ENCODE measurements around the gene YWHAG. TPM values are rescaled to one million over a fixed set of nuclear protein-coding genes. Genes with fewer than 3 reads are reported as not detected.

YWHAG gene
- polyA plus RNA-seq, 1 of the 3 experiments (the other 2 are of a cell fraction) = 60.4 TPM

- 80% methylated on average over 8 of the region's 8 CpGs for WGBS (ENCODE audit: low lambda C conversion rate)
- ChIA-PET POLR2A (no interaction called here), CTCF (interaction anchor here (1.5 to 1.7 kb wide), 3 partner anchors 83 to 219 kb away, joined by 3 to 5 read pairs (median 4); no protein-coding TSS in a partner anchor)
- Histone ChIP-seq H3F3A (replicated peaks; ENCODE audit: insufficient read depth) (peaks cover 5% of the 10 kb centered on the region), H3K4me3 (ENCODE audit: low read depth in 2 of 2, low read length in 1 of 2) (no peak overlapping the region), H3K4me2 (peak overlapping the region; percentile 74; the same call in 1 of the 2 replicates), H3K4me1 (ENCODE audit: control insufficient read depth in 1 of 2, insufficient read depth in 2 of 2, low read depth in 1 of 2, low read length in 1 of 2) (peaks cover 3 to 19% of the 10 kb centered on the region in 2 experiments; a peak in 3 of 4 replicates), H3K9ac (no peak overlapping the region), H3K36me3 (replicated peaks in 1 of 2; ENCODE audit: control insufficient read depth in 1 of 2, insufficient read depth in 2 of 2, low read length in 1 of 2) (no peaks in the 10 kb centered on the region), H3K9me2 (no peaks in the 10 kb centered on the region), H3K79me2 (ENCODE audit: insufficient read depth) (no peaks in the 10 kb centered on the region), H3K9me3 (no peaks in the 10 kb centered on the region), H3K27ac (ENCODE audit: low read depth in 2 of 2, low read length in 1 of 2) (no peak overlapping the region; a peak in 1 of 4 replicates), H2AFZ (ENCODE audit: low read depth) (peak overlapping the region; percentile 84; the same call in 1 of the 2 replicates), H4K20me1 (ENCODE audit: insufficient read depth) (no peaks in the 10 kb centered on the region), H3K27me3 (ENCODE audit: insufficient read depth) (no peaks in the 10 kb centered on the region)
- DNase-seq = no peak
- no peak for TF ChIP-seq JUND (IDR thresholded peaks at IDR 0.05)
- TF ChIP-seq CHD2 (IDR thresholded peaks at IDR 0.05; ENCODE audit: low read length, partially characterized antibody) = no peak
- no peak for TF ChIP-seq FOXJ3 (CRISPR knock-in tag; IDR thresholded peaks at IDR 0.05)
- no peak for TF ChIP-seq REST (IDR thresholded peaks at IDR 0.05; ENCODE audit: low read depth, low read length)
- no peak for TF ChIP-seq RAD21 (IDR thresholded peaks at IDR 0.05; ENCODE audit: low read length)
- TF ChIP-seq RXRA (IDR thresholded peaks at IDR 0.05; ENCODE audit: borderline replicate concordance, low read depth) = no peak
- no peak for TF ChIP-seq EP300 (IDR thresholded peaks at IDR 0.05; ENCODE audit: borderline replicate concordance in 1 of 2, low read depth in 1 of 2, low read length in 1 of 2)
- TF ChIP-seq MXI1 (IDR thresholded peaks at IDR 0.05; ENCODE audit: low read depth, low read length) = no peak
- TF ChIP-seq POLR2AphosphoS5 (IDR thresholded peaks at IDR 0.05; ENCODE audit: low read depth, low read length) = no peak
- no peak for TF ChIP-seq FOSL2 (IDR thresholded peaks at IDR 0.05; ENCODE audit: borderline replicate concordance, low read depth)
- TF ChIP-seq MEF2A (IDR thresholded peaks at IDR 0.05; ENCODE audit: borderline replicate concordance, low read depth) = no peak
- no peak for TF ChIP-seq YY1 (IDR thresholded peaks at IDR 0.05; ENCODE audit: low read depth)
- no peak for TF ChIP-seq USF1 (IDR thresholded peaks at IDR 0.05; ENCODE audit: borderline replicate concordance, low read depth)
- TF ChIP-seq NRF1 (IDR thresholded peaks at IDR 0.05; ENCODE audit: low read depth, low read length) = no peak
- TF ChIP-seq, protein P1, sequence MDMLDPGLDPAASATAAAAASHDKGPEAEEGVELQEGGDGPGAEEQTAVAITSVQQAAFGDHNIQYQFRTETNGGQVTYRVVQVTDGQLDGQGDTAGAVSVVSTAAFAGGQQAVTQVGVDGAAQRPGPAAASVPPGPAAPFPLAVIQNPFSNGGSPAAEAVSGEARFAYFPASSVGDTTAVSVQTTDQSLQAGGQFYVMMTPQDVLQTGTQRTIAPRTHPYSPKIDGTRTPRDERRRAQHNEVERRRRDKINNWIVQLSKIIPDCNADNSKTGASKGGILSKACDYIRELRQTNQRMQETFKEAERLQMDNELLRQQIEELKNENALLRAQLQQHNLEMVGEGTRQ (IDR thresholded peaks at IDR 0.05; ENCODE audit: borderline replicate concordance, low read depth, low read length) = no peak
- TF ChIP-seq GATA2 (CRISPR knock-in tag; IDR thresholded peaks at IDR 0.05) = no peak
- no peak for TF ChIP-seq NFIC (IDR thresholded peaks at IDR 0.05; ENCODE audit: borderline replicate concordance)
- no peak for TF ChIP-seq TAF1 (IDR thresholded peaks at IDR 0.05; ENCODE audit: borderline replicate concordance, low read depth, low read length)
Measured at GRCh38 chr7:76396864-76397263, 38.1 kb upstream of the YWHAG start.

All from SK-N-SH (cell line).